HL-60 (cell line): ENCODE data around the gene ABL1.

Experiments used
- DNase-seq, 2 experiments: peaks; one replicate each; pipeline ENCODE4 v3.0.0-alpha.2; 2010 to 2020; ENCODE audit warnings: low read depth in 1 of 2, low spot score in 1 of 2
- H3K27ac ChIP-seq: fragments of 250-450 bp; sonication (Bioruptor Pico); replicated peaks from 2 replicates; pipeline ENCODE4 v1.5.1; 2020; ENCODE audit warnings: mild to moderate bottlenecking, moderate library complexity
- H3K27me3 ChIP-seq: fragments of 250-450 bp; sonication (Bioruptor Pico); 2 replicates; pipeline ENCODE4 v1.5.1; 2021; ENCODE audit warnings: mild to moderate bottlenecking, moderate library complexity; ENCODE audit not compliant: insufficient read depth, poor library complexity, severe bottlenecking
- H3K4me3 ChIP-seq: replicated peaks from 2 replicates; pipeline ENCODE4 v1.5.1; 2011; ENCODE audit warnings: mild to moderate bottlenecking, control low read depth, low read length; ENCODE audit not compliant: insufficient read depth
- GABPA ChIP-seq: IDR thresholded peaks from 2 replicates; pipeline ENCODE4 v1.6.1; 2012; ENCODE audit warnings: low read depth
- POLR2AphosphoS5 ChIP-seq: IDR thresholded peaks from 2 replicates; pipeline ENCODE4 v1.6.1; 2012; ENCODE audit warnings: low read depth
- REST ChIP-seq: IDR thresholded peaks from 2 replicates; pipeline ENCODE4 v1.6.1; 2012; ENCODE audit warnings: low read depth; ENCODE audit not compliant: insufficient replicate concordance
- SPI1 ChIP-seq: IDR thresholded peaks from 2 replicates; pipeline ENCODE4 v1.6.1; 2012; ENCODE audit warnings: low read depth, mild to moderate bottlenecking, borderline replicate concordance
- TF ChIP-seq, protein P1 (sequence below): IDR thresholded peaks from one replicate; pipeline ENCODE4 v1.5.1; 2011; ENCODE audit warnings: low read length, control low read depth, inconsistent platforms; ENCODE audit not compliant: insufficient read depth

The ABL1 gene

GRCh38 chr9:130901498-130902203, 66.6 kb downstream of the ABL1 start:
- Histone ChIP-seq H3K27me3 (no peaks in the 10 kb centered on the region), H3K27ac (no peak overlapping the region)

DNA sequence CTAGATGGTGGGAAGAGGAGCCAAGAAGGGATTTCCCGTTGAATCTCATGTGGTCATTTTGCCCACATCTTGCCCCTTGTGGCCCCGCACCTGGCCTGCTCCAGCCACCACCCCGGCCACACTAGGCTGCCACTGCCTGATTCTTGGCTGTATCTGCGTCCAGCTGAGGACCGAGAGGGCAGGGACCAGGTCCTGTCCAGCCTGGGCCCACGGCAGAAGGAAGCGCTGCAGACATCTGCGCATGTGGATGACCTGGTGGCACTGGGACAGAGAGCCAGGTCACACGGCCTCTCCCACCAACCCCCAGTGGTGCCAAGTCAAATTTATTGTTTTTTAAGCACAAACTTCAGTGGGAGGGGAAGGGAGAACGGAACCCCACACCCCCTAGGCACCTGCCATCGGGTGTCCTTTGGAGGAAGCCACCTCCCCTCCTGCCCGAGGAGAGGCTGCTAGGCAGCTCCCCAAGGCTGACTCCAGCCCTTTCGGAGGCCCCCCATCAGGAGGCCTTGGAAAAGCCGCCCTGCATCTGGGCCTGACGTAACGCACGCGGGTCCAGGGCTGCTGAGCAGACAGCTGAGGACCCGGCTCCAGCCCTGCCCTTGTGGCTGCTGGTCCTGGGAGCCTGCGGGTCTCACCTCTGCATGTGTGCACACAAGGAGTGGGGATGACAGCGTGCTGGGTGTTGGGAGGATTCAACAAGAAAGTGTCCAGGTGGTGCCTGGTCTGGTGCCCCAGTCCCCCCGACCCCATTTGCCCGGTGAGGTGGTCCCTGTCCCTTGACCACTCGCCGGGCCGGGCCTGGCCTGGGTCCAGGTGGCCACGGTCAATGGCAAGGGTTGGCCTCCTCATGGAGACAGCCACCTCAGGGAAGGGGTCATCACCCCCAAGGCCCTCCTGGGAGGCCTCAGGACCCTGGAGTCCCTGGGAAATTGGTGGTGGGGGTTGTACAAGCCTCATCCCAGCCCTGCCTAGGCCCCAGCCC, 67.4 kb downstream of the ABL1 start:
- TF ChIP-seq POLR2AphosphoS5 (no peak), REST (no peak), GABPA (no peak), SPI1 (no peak)
- TF ChIP-seq, protein P1, sequence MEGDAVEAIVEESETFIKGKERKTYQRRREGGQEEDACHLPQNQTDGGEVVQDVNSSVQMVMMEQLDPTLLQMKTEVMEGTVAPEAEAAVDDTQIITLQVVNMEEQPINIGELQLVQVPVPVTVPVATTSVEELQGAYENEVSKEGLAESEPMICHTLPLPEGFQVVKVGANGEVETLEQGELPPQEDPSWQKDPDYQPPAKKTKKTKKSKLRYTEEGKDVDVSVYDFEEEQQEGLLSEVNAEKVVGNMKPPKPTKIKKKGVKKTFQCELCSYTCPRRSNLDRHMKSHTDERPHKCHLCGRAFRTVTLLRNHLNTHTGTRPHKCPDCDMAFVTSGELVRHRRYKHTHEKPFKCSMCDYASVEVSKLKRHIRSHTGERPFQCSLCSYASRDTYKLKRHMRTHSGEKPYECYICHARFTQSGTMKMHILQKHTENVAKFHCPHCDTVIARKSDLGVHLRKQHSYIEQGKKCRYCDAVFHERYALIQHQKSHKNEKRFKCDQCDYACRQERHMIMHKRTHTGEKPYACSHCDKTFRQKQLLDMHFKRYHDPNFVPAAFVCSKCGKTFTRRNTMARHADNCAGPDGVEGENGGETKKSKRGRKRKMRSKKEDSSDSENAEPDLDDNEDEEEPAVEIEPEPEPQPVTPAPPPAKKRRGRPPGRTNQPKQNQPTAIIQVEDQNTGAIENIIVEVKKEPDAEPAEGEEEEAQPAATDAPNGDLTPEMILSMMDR = no peak
- DNase-seq = no peak
- Histone ChIP-seq H3K27ac (no peak overlapping the region), H3K27me3 (no peaks in the 10 kb centered on the region), H3K4me3 (no peak overlapping the region)

More at GRCh38 chr9:130901498-130902203, 66.6 kb downstream of the ABL1 start:
- TF ChIP-seq POLR2AphosphoS5 = no peak
- no peak for TF ChIP-seq GABPA
- TF ChIP-seq, protein P1 = no peak
- TF ChIP-seq SPI1 = no peak
- TF ChIP-seq REST = no peak
- H3K4me3 ChIP-seq = no peak overlapping the region
- DNase-seq = no peak

DNA sequence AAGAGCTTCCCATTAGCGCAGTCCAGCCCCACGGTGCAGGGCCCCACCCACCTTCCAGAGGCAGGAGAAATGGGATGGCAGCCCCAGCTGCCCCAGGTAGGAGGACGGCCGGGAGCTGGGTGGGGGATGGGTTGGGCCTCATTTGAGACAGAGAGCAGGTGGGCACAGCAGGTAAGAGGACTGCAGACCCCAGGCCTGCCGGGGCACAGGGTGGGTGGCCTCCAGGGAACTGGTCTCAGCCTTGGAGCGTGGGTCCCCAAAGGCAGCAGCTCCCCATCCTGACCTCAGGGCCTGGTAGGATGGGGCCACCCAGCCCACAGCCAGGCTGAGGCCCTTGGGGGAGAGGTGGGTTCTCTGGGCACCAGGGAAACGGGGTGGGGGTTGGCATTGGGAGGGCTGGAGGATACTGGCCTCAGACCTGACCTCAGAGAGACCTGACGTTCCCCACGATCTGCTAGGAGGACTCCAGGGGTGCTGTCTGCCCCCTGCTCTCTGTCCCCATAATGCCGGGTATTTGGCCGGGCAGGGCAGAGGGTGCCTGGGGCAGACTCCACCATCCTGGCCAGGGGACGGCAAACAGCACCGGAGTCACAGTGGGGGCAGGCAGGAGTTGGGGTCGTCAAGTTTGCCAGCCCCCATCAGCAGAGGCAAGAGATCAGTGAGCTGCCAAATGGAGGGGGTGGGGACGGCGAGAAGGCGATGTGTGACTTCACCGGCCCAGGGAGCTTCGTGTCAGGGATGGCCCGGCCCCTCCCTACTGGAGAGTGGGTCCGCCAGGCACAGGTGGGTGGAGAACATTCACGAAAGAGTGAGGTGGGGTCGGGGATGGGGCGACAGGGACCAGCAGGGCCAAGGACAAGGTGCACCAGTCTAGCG, 68.4 kb downstream of the ABL1 start:
- no peak overlapping the region for H3K27ac ChIP-seq
- H3K27me3 ChIP-seq = no peaks in the 10 kb centered on the region
- TF ChIP-seq GABPA (no peak), REST (no peak)
- no peak for DNase-seq
- no peak overlapping the region for H3K4me3 ChIP-seq
